ENCODE measurements around the gene AKAP14. TPM values are rescaled to one million over a fixed set of nuclear protein-coding genes. Genes with fewer than 3 reads are reported as not detected.

The AKAP14 gene
- total RNA-seq, 2 experiments from 2014 or later = not detected

DNA sequence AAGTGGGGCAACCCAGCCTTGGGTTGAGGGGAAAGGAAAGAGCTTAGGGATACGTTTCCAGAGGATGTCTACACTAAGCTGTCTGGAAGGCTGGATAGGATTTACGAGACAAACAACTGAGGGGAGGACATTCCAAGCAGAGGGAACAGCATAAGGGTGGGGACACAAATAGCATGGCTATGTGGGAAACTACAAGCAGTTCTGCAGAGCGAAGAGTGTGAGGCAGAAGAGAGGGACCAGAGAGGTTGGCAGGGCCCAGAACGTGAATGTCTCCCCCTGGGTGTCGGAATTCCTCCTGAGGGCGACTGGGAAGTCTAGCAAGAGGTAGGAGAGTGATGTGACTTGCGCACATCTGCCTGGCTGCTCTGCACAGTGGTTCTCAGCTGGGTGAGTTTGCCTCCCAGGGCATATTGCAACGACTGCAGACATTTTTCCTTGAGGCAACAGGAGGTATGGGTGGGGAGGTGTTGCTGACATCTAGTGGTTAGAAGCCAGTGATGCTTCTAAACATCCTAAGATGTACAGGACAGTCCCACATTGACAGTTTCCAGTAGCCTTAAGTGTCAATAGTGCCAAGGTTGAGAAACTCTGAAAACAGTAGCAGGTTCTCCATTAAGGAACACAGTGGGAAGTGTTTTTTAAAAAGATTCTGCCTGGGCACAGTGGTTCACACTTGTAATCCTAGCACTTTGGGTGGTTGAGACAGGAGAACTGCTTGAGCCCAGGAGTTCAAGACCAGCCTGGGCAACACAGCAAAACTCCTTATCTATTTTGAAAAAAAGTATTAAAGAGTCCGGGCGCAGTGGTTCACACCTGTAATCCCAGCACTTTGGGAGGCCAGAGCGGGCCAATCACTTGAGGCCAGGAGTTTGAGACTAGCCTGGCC, 14.9 kb upstream of the AKAP14 start:
- H2AFZ ChIP-seq (ENCODE audit: low read length) = no peak overlapping the region
- ChIA-PET CTCF (ENCODE audit: unreplicated experiment) (no interaction called here), POLR2A (interaction anchor here (0.5 kb wide), 1 partner anchor 318 kb away, joined by 5 read pairs; no protein-coding TSS in a partner anchor)
- peak; percentile 76 for DNase-seq (ENCODE audit: low spot score)
- no peak for TF ChIP-seq EZH2phosphoT487 (IDR thresholded peaks at IDR 0.05; ENCODE audit: borderline replicate concordance, low read depth, low read length)
- TF ChIP-seq CTCF (conservative IDR thresholded peaks at IDR 0.05; ENCODE audit: low read length) = peak; percentile 77
- H3K4me2 ChIP-seq (ENCODE audit: low read length) = peak overlapping the region; percentile 38
- peaks cover 26% of the 10 kb centered on the region for H3K36me3 ChIP-seq (ENCODE audit: insufficient read depth, low read length)
- no peaks in the 10 kb centered on the region for H3K9me2 ChIP-seq (ENCODE audit: insufficient read depth, low read length)
- H3K4me1 ChIP-seq (ENCODE audit: insufficient read depth, low read length, poor library complexity, severe bottlenecking) = peaks cover 15% of the 10 kb centered on the region
- no peaks in the 10 kb centered on the region for H3K9me3 ChIP-seq (ENCODE audit: low read length)
- no TSS peak for BruUV-seq (replicated peaks)
- no peak overlapping the region for H3K4me3 ChIP-seq (ENCODE audit: low read depth, low read length, poor library complexity, severe bottlenecking)
- peak overlapping the region; percentile 37 for H3K27ac ChIP-seq (ENCODE audit: low read depth, low read length, poor library complexity, severe bottlenecking)
- intact Hi-C loops (cut with micrococcal nuclease; ENCODE audit: unreplicated experiment) = loop anchor here (2.0 kb wide), 1 partner anchor 90 kb away; the partner anchor contains the start of gene RPL39
- no peaks in the 10 kb centered on the region for H4K20me1 ChIP-seq (ENCODE audit: insufficient read depth, low read length)
- H3K79me2 ChIP-seq (ENCODE audit: insufficient read depth, low read depth, low read length) = no peaks in the 10 kb centered on the region

GRCh38 chrX:119885554-119886428, 9.9 kb upstream of the AKAP14 start:
- no peaks in the 10 kb centered on the region for H3K79me2 ChIP-seq (ENCODE audit: insufficient read depth, low read depth, low read length)
- H3K9me2 ChIP-seq (ENCODE audit: insufficient read depth, low read length) = no peaks in the 10 kb centered on the region
- no peak overlapping the region for H3K4me2 ChIP-seq (ENCODE audit: low read length)
- H3K36me3 ChIP-seq (ENCODE audit: insufficient read depth, low read length) = no peaks in the 10 kb centered on the region
- CTCF ChIA-PET (ENCODE audit: unreplicated experiment) = no interaction called here
- peak; percentile 13 for DNase-seq (ENCODE audit: low spot score)
- no peak overlapping the region for H3K27ac ChIP-seq (ENCODE audit: low read depth, low read length, poor library complexity, severe bottlenecking)
- no peak overlapping the region for H3K4me3 ChIP-seq (ENCODE audit: low read depth, low read length, poor library complexity, severe bottlenecking)
- intact Hi-C loops (cut with micrococcal nuclease; ENCODE audit: unreplicated experiment) = no loop called here
- BruUV-seq (replicated peaks) = no TSS peak
- no peak overlapping the region for H2AFZ ChIP-seq (ENCODE audit: low read length)
- no peaks in the 10 kb centered on the region for H4K20me1 ChIP-seq (ENCODE audit: insufficient read depth, low read length)
- TF ChIP-seq CTCF (conservative IDR thresholded peaks at IDR 0.05; ENCODE audit: low read length) (no peak), EZH2phosphoT487 (IDR thresholded peaks at IDR 0.05; ENCODE audit: borderline replicate concordance, low read depth, low read length) (no peak)
- no peaks in the 10 kb centered on the region for H3K9me3 ChIP-seq (ENCODE audit: low read length)
- POLR2A ChIA-PET = no interaction called here
- peaks cover under 1% of the 10 kb centered on the region for H3K4me1 ChIP-seq (ENCODE audit: insufficient read depth, low read length, poor library complexity, severe bottlenecking)
